DOHH2 (cell line): ENCODE measurements around the gene IMMP1L.

Experiments
- H3F3A ChIP-seq: fragments of 200-600 bp; sonication (generic), shearing (Covaris generic); 2 replicates; pipeline ENCODE4 v1.6.0; 2016; ENCODE audit warnings: antibody characterized with exemption, mild to moderate bottlenecking; ENCODE audit not compliant: control insufficient read depth, insufficient read depth
- H3K27ac ChIP-seq: fragments of 200-600 bp; sonication (generic); 2 replicates; pipeline ENCODE4 v1.5.1; 2014; ENCODE audit warnings: low read depth, mild to moderate bottlenecking, low read length, moderate library complexity
- H3K27me3 ChIP-seq: fragments of 200-600 bp; sonication (generic); 2 replicates; pipeline ENCODE4 v1.6.1; 2014; ENCODE audit warnings: mild to moderate bottlenecking, low read length, mixed read lengths; ENCODE audit not compliant: control insufficient read depth
- H3K36me3 ChIP-seq: fragments of 200-600 bp; sonication (generic); 2 replicates; pipeline ENCODE4 v1.6.1; 2014; ENCODE audit warnings: mild to moderate bottlenecking, low read length, moderate library complexity, mixed read lengths; ENCODE audit not compliant: control insufficient read depth
- H3K4me1 ChIP-seq: fragments of 200-600 bp; sonication (generic); 2 replicates; pipeline ENCODE4 v1.6.1; 2014; ENCODE audit warnings: mild to moderate bottlenecking, low read length, mixed read lengths; ENCODE audit not compliant: control insufficient read depth
- H3K4me2 ChIP-seq: fragments of 200-600 bp; sonication (generic); 2 replicates; pipeline ENCODE4 v1.6.0; 2014; ENCODE audit warnings: mild to moderate bottlenecking, low read length, moderate library complexity
- H3K4me3 ChIP-seq: fragments of 200-600 bp; sonication (generic); 2 replicates; pipeline ENCODE4 v1.5.1; 2014; ENCODE audit warnings: mild to moderate bottlenecking, low read length, mixed read lengths
- H3K79me2 ChIP-seq: fragments of 200-600 bp; sonication (generic); 2 replicates; pipeline ENCODE4 v1.6.1; 2014; ENCODE audit warnings: mild to moderate bottlenecking, low read length, mixed read lengths; ENCODE audit not compliant: control insufficient read depth
- H3K9me2 ChIP-seq: fragments of 200-600 bp; sonication (generic); replicated peaks from 2 replicates; pipeline ENCODE4 v1.6.1; 2014; ENCODE audit warnings: mild to moderate bottlenecking, low read length, mixed read lengths; ENCODE audit not compliant: control insufficient read depth
- H3K9me3 ChIP-seq: fragments of 200-600 bp; sonication (generic); 2 replicates; pipeline ENCODE4 v1.6.1; 2014; ENCODE audit warnings: antibody characterized with exemption, low read length, mixed read lengths; ENCODE audit not compliant: control insufficient read depth, insufficient read depth
- H4K20me1 ChIP-seq: fragments of 200-600 bp; sonication (generic); 2 replicates; pipeline ENCODE4 v1.6.0; 2014; ENCODE audit warnings: low read depth, mild to moderate bottlenecking, antibody characterized with exemption, low read length, moderate library complexity; ENCODE audit not compliant: control insufficient read depth, insufficient read depth
- EZH2phosphoT487 ChIP-seq: fragments of 200-600 bp; sonication (generic); IDR thresholded peaks from 2 replicates; pipeline ENCODE4 v1.6.1; 2017; ENCODE audit warnings: borderline replicate concordance, mild to moderate bottlenecking, antibody characterized with exemption, low read length, moderate library complexity, mixed read lengths
- TF ChIP-seq, protein P1 (sequence below): fragments of 200-600 bp; sonication (generic); IDR thresholded peaks from one replicate; pipeline ENCODE4 v1.5.1; 2014; ENCODE audit warnings: antibody characterized with exemption, mild to moderate bottlenecking, low read depth, low read length; ENCODE audit not compliant: poor library complexity, severe bottlenecking

Gene IMMP1L

GRCh38 chr11:31419138-31419537 is 90.3 kb downstream of the IMMP1L start:
- TF ChIP-seq, protein P1, sequence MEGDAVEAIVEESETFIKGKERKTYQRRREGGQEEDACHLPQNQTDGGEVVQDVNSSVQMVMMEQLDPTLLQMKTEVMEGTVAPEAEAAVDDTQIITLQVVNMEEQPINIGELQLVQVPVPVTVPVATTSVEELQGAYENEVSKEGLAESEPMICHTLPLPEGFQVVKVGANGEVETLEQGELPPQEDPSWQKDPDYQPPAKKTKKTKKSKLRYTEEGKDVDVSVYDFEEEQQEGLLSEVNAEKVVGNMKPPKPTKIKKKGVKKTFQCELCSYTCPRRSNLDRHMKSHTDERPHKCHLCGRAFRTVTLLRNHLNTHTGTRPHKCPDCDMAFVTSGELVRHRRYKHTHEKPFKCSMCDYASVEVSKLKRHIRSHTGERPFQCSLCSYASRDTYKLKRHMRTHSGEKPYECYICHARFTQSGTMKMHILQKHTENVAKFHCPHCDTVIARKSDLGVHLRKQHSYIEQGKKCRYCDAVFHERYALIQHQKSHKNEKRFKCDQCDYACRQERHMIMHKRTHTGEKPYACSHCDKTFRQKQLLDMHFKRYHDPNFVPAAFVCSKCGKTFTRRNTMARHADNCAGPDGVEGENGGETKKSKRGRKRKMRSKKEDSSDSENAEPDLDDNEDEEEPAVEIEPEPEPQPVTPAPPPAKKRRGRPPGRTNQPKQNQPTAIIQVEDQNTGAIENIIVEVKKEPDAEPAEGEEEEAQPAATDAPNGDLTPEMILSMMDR, result no peak
- no peak for TF ChIP-seq EZH2phosphoT487
- no peaks in the 10 kb centered on the region for H3K4me1 ChIP-seq
- H3K79me2 ChIP-seq, result no peaks in the 10 kb centered on the region
- no peak overlapping the region for H3K27ac ChIP-seq
- H3K9me3 ChIP-seq, result no peaks in the 10 kb centered on the region
- no peak overlapping the region for H3K4me3 ChIP-seq
- H3K4me2 ChIP-seq, result no peak overlapping the region
- H3K36me3 ChIP-seq, result no peaks in the 10 kb centered on the region
- H3F3A ChIP-seq, result no peaks in the 10 kb centered on the region
- H4K20me1 ChIP-seq, result no peaks in the 10 kb centered on the region
- no peaks in the 10 kb centered on the region for H3K27me3 ChIP-seq
- no peaks in the 10 kb centered on the region for H3K9me2 ChIP-seq

DNA sequence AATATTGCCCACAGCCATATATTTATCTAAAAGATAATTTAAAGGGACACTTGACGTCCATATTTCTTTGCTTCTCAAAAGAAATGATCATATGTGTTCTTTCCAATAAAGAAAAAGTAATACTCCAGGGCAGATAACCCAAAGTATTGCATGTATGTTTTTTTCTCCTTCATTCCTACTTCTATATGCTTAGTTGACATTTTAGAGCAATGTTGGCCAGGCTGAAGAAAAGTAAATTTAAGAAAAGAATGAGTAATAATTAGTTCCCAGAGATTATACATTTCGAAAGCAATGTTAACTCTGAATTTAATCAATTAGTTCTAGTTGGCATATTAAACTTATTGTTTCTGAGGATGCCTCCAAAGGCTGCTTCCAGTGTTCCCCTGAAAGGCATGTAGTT is 91.6 kb downstream of the IMMP1L start:
- H3K9me2 ChIP-seq, result no peaks in the 10 kb centered on the region
- H3K4me3 ChIP-seq, result no peak overlapping the region
- no peaks in the 10 kb centered on the region for H3K36me3 ChIP-seq
- H3K4me2 ChIP-seq, result no peak overlapping the region
- H3F3A ChIP-seq, result no peaks in the 10 kb centered on the region
- TF ChIP-seq, protein P1, result no peak
- no peak for TF ChIP-seq EZH2phosphoT487
- H3K79me2 ChIP-seq, result no peaks in the 10 kb centered on the region
- no peaks in the 10 kb centered on the region for H3K4me1 ChIP-seq
- H3K9me3 ChIP-seq, result no peaks in the 10 kb centered on the region
- H3K27me3 ChIP-seq, result no peaks in the 10 kb centered on the region
- H3K27ac ChIP-seq, result no peak overlapping the region
- no peaks in the 10 kb centered on the region for H4K20me1 ChIP-seq

- Histone ChIP-seq H3F3A (no peaks in the 10 kb centered on the region), H3K36me3 (no peaks in the 10 kb centered on the region), H4K20me1 (no peaks in the 10 kb centered on the region), H3K4me3 (no peak overlapping the region), H3K9me3 (no peaks in the 10 kb centered on the region), H3K4me2 (no peak overlapping the region), H3K4me1 (no peaks in the 10 kb centered on the region), H3K27me3 (no peaks in the 10 kb centered on the region), H3K79me2 (no peaks in the 10 kb centered on the region), H3K9me2 (no peaks in the 10 kb centered on the region), H3K27ac (no peak overlapping the region)
- TF ChIP-seq, protein P1, result no peak
- TF ChIP-seq EZH2phosphoT487, result no peak
Observed at GRCh38 chr11:31417357-31417756, 92.1 kb downstream of the IMMP1L start.

- H3K9me3 ChIP-seq, result no peaks in the 10 kb centered on the region
- no peak overlapping the region for H3K4me2 ChIP-seq
- no peaks in the 10 kb centered on the region for H4K20me1 ChIP-seq
- H3K27me3 ChIP-seq, result no peaks in the 10 kb centered on the region
- no peaks in the 10 kb centered on the region for H3K9me2 ChIP-seq
- no peaks in the 10 kb centered on the region for H3F3A ChIP-seq
- no peaks in the 10 kb centered on the region for H3K4me1 ChIP-seq
- H3K4me3 ChIP-seq, result no peak overlapping the region
- no peak for TF ChIP-seq EZH2phosphoT487
- H3K27ac ChIP-seq, result no peak overlapping the region
- no peaks in the 10 kb centered on the region for H3K79me2 ChIP-seq
- no peaks in the 10 kb centered on the region for H3K36me3 ChIP-seq
Observed at GRCh38 chr11:31415435-31415834, 94.0 kb downstream of the IMMP1L start.
